Measurements from ENCODE around the gene FLAD1. TPM values are rescaled to one million over a fixed set of nuclear protein-coding genes. Genes with fewer than 3 reads are reported as not detected.

The FLAD1 gene
- 18.3 TPM for total RNA-seq

DNA sequence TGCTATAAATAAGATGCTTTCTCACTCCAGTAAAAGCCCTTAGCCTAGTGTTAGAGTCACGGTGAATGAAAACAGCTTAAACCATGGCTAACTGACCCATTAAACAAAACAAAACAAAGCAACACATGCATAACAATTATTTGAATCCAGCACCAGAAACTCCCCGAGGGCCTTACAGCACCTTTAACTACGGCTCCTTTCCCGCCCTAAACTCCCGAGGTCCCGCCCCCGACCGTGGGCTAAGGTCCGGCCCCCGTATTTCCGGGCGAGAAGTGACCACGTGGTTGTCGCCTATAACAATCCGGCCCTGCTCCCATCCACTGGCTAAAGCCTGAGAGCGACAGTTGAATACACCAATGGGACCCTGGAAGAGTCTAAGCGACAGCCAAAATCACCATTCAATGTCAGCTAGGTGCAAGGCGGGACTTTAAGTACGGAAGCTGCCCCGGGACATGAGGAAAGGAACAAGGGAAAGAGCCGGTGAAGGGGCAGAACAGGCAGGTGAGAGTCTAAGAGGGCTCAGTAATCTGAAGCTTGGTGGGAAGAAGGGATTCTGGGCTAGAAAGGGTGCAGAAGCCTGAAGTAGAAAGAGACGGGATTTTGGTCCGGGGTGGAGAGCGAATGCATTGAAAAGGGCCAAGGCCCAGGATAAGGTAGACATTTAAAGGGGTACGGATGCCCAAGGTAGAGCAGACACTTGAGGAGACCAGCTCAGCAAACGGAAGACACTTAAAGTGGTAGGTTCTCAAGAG is at the start of gene FLAD1:
Gene FLAD1, plus strand, starts transcription at position 448 of the 752 bp plus-strand sequence. CDS start 351 bp downstream, outside the sequence.

DNA sequence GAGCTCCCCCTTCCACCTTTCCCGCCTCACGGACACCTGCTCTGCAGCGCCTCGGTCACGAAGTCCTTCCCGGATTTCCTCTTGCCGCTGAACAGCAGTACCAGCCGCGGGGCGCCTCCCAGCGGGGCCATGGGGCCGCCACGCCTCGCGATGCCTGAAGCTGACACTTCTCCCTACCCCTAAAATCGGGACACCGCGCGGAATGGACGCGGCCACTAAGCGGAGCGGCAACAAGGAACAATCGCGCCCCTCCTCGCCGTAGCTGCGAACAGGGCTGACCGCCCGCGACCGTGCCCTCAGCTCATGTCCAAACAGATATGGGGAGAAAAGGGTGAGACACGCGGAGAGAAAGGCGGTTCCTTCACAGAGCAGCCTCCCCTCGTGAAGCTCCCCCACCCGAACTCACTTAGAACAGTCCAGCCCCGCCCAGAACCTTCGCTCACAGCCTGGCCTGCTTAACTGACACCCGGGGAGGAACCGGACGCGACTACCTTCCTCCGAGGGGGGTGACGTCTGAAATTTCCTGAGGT is 46.5 kb upstream of the FLAD1 start, which contains the start of gene PMVK:
Gene PMVK, minus strand, starts transcription at position 165 of the 530 bp plus-strand sequence. Its CDS starts 34 bp downstream, at position 131.

DNA sequence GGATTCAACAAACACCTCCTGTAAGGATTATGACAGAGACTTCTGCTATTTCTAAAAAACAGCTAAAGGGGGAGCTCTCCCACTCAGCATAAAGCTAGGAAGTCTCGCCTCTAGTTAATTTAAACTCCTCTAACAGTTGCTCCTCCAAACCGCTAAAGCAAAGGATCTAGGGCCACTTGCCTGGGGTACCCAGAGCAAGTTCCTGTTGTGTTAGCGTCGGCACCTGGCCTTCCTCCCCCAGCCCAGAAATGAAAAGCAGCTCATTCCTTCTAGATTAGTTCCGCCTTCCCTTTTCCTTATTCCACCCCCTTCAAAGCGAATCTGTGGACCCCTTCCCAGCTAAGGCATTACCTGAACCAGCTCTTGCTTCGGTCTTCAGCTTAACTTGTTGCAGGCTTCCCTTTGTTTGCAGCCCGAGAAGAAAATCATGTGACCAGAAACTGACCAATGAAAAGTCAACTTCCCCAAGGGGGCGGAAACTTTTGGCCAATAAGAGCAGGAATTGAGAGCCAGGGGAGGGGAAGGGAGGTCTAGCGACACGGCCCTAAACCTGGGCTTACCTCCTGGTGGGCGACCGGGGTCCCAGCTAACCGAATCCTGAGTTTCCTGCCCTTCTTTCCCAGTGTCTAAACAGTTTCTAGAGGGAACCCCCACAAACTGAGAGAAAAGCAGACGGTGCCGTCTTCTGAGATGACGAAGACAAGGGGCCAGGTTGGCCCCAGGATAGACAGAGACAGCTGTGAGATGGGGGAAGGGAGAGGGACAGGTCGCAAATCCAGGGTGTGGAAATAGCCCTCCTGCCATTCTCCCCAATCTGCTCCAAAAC is 27.2 kb upstream of the FLAD1 start, which contains the start of gene PBXIP1:
Gene PBXIP1, minus strand, starts transcription at position 382 of the 826 bp plus-strand sequence. CDS start 2,378 bp downstream, outside the sequence.

DNA sequence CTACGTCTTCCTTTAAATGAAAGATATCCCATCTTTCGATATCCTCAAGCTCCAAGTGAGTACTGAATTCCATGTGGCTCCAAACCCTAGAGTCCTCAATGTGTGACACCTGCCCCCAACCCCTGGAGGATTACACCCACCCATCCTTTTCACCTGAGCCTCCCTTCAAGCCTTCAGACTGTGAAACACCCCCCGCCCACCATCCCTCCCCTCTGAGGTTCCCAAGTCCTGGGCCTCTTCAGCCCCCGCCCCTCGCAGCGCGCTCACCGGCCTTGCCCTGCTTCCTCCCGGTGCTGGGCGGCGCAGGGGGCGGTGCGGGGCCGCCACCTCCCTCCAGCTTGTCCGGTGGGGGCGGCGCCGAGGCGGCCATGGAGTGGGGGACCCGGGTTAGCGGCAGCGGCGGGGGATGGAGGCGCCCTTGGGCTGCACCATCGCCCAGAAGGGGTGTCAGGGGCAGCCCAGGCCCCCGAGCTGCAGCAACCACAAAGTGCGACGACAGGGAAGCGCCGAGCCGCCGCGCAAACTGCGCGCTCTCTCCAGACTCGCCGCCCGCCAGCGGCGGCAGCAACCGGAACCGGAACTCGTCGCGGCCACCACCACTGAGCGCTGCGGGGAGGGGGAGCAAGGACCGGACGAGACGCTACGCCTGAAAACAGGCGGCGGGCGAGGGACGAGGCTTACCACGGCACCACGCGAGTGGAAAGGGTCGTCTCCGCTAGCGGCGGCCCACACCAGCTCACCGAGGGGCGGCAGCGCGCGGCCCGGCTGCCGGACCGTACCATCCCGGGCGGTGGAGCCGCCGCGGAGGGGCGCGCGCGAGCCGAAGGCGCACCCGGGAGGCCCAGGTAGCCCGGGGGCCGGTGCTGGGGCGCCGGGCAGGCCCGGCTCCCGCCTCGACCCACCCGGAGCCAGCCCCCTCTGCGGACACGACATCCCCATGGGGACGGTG is 21.7 kb upstream of the FLAD1 start, which contains the start of gene PYGO2:
Gene PYGO2, minus strand, starts transcription at position 576 of the 949 bp plus-strand sequence. Its CDS starts 206 bp downstream, at position 370.

DNA sequence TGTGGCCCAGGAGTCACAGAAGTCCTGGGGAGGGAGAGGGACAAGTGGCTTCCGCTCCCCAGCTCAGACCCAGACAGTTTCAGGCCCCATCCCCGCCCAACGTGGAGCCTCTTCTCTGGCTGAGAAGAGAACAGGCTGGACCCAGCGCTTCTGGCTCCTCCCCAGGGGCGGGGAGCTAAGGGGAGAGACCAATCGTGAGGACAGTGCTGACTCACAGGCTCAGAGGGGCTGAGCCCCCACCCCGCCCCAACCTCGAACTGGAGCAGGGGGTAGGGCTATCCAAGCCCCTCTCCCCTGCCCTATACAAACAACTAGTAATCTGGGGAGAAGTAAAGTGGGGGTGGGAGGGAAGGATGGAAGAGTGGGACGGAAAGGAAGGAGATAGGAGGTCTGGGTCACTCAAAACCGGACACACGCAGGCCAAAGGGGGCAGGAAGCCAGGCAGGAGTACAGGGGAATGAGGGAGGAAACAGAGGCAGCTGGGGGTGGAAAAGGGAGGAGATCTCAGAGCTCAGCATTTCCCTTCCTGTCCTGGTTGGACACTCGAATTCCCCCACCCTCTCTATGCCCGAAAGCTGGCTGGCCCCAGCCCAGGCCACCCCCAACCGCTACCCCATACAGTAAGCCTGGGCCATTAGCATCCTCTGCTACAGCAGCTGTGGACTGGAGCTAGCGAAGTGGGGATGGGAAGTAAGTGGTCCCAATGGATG is 12.4 kb upstream of the FLAD1 start, which contains the start of gene SHC1:
Gene SHC1, minus strand, starts transcription at position 117 of the 710 bp plus-strand sequence. CDS start 221 bp downstream, outside the sequence.

DNA sequence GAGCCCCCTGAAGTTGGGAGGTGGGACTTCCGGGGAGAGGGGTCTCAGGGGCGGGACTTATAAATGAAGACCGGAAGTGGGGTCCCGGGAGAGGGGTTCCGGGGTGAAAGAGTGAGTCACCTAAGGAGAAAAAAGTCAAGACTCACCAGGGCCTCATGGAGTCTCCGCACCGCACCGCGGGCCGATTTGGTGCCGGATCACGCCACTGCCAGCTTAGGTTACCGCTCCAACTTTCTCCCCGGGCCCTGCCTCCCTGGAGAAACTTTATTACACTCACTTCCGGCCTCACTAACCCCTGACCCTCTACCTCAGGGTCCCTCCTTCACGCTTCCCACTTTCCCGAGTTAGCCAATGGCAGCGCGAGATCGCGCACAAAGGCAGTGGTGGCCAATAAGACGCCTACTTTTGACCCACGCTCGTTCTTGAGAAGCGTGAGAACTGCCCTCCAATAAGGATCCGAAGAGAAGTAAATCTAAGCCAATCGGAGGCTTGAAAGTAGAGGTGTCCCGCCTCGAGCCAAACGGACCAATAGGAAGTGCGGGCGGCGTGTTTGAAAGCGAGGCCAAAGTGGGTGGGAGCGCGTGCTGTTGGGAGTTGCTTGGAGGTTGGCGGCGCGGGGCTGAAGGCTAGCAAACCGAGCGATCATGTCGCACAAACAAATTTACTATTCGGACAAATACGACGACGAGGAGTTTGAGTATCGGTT is 8.9 kb upstream of the FLAD1 start, which contains the start of gene CKS1B:
Gene CKS1B, plus strand, starts transcription at position 580 of the 706 bp plus-strand sequence. Its CDS starts 65 bp downstream, at position 645.

DNA sequence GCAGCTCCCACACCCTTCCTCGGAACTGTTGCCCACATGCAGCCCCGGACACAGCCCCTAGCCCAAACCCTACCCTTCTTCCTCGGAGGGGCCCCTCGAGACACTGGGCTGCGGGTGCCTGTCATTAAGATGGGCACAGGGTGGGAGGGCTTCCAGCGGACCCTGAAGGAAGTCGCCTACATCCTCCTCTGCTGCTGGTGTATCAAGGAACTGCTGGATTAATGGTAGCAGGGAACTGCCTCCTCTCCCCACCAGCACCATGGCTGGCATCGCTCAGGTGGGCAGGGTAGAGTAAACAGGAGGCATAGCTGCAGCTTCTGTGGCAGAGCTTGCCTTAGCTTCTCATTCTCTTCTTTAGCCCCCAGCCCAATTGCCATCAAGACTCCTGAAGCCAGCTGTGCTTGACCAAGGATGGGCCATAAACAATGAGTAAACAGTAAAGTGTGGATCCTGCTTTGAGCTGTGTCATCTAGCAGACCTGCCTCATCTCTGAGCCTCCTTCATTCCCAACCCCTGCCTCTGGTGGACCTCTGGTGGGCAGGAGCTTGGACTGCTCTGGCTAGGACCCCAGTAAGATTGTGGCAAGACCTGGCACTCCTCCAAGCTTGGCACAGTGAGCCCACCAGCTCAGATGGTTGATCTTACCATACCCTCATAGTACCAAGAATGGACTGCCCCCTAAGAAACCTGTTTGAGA is 10.6 kb downstream of the FLAD1 start, which contains the start of gene LENEP:
Gene LENEP, plus strand, starts transcription at position 15 of the 697 bp plus-strand sequence. Its CDS starts 22 bp downstream, at position 37.

DNA sequence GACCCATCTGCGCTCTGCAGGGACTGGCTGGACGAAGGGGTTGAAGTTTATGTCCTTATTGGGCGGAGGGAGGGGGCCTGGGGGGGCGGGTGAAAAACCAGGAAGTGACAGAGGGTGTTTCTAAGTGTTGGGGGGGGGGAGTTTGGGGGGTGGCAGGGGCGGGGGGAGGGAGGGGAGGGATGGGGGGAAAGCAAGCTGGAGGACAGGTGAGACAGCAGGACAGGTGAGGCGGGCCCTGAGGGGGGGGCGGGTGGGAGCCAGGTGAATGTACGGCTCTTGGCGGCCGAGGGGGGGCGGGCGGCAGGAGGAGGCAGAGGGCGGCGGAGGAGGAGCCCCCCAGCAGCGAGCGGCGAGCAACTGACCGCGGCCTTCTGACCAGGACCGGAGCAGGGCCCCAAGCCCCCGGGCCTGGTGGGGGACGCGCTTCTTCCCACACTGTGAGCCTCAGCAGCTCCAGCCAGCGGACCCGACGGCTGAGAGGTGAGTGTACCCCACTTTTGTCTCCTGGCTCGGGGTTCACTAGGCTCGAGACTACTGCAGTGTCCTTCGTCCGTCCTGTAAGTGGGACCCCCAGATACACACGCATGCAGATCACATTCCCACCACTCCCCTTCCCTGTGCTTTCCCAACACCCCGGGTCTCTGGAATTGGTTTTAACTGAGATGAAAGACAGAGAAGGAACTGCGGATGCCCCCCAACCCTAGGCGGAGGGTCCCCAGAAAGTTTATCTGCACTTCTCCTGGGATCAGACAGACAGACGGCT is 19.5 kb downstream of the FLAD1 start, which contains the start of gene ZBTB7B:
Gene ZBTB7B, plus strand, starts transcription at position 339 of the 763 bp plus-strand sequence. CDS start 11,859 bp downstream, outside the sequence.

DNA sequence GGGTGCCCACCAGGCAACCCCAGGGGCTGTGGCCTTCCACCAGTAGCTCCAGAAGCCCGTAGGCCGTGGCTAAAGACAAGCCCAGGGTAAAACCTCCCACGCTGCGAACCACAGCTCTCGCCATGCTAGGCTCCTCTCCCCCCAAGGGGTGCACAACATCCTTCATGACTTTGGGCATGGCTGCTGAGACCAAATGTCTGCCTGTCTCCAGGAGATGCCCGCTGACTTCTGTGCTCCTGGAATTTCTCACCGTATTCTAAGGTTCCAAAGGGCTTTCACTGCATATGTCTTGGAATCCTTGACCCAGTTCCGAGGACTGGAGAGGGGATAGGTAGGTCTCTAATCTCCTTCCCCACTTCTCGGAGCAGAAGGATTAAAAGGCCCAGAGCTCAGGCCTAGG is 50.4 kb downstream of the FLAD1 start, which contains the start of the genes DCST1 and DCST2:
Gene DCST1, plus strand, starts transcription at position 301 of the 400 bp plus-strand sequence. CDS start 213 bp downstream, outside the sequence.
Gene DCST2, minus strand, starts transcription at position 258 of the 400 bp plus-strand sequence. Its CDS starts 80 bp downstream, at position 178.

Small RNAs within 50 kb of the gene (small RNA-seq; reads per million reads assigned to genes)
- gene MIR4258 (ENCODE audit: low replicate concordance), result not detected
- not detected for gene RF00017 (ENCODE audit: low replicate concordance)

Other genes starting within 250 kb of the FLAD1 start
- 5.3 TPM for gene KCNN3, start 113.1 kb upstream of the FLAD1 start, total RNA-seq
- 15.4 TPM for gene PMVK, start 46.6 kb upstream of the FLAD1 start, total RNA-seq
- gene PBXIP1, start 27.2 kb upstream of the FLAD1 start, total RNA-seq, result 122 TPM
- 22.4 TPM for gene PYGO2, start 21.6 kb upstream of the FLAD1 start, total RNA-seq
- gene SHC1, start 12.6 kb upstream of the FLAD1 start, total RNA-seq, result 56.2 TPM
- 33.5 TPM for gene CKS1B, start 8.7 kb upstream of the FLAD1 start, total RNA-seq
- gene LENEP, start 10.2 kb downstream of the FLAD1 start, total RNA-seq, result not detected
- gene ZBTB7B, start 19.5 kb downstream of the FLAD1 start, total RNA-seq, result 18.6 TPM
- gene DCST2, start 50.4 kb downstream of the FLAD1 start, total RNA-seq, result 0.53 TPM
- not detected for gene DCST1, start 50.5 kb downstream of the FLAD1 start, total RNA-seq
- 49.9 TPM for gene ADAM15, start 68.0 kb downstream of the FLAD1 start, total RNA-seq
- gene EFNA4, start 80.4 kb downstream of the FLAD1 start, total RNA-seq, result 11.8 TPM
- 6.0 TPM for gene EFNA3, start 95.5 kb downstream of the FLAD1 start, total RNA-seq
- gene EFNA1, start 144.5 kb downstream of the FLAD1 start, total RNA-seq, result 74.2 TPM
- 33.7 TPM for gene SLC50A1, start 152.5 kb downstream of the FLAD1 start, total RNA-seq
- 33.9 TPM for gene DPM3, start 157.2 kb downstream of the FLAD1 start, total RNA-seq
- gene KRTCAP2, start 190.0 kb downstream of the FLAD1 start, total RNA-seq, result 80.7 TPM
- 2.3 TPM for gene TRIM46, start 190.5 kb downstream of the FLAD1 start, total RNA-seq
- gene THBS3, start 224.6 kb downstream of the FLAD1 start, total RNA-seq, result 27.5 TPM
- gene MTX1, start 225.4 kb downstream of the FLAD1 start, total RNA-seq, result 41.6 TPM

Data from metanephros (tissue), 2 donors.